Common myeloid progenitor, CD34-positive (primary cell): Measurements from ENCODE around the gene RTRAF.

Source experiments
- CTCF ChIA-PET: fragments of 350-600 bp; sonication (Branson Sonifier 250); formaldehyde crosslinking; loops from one replicate; lab custom pipeline; 2021; ENCODE audit warnings: antibody characterized with exemption; lab: Charles Lee
- POLR2A ChIA-PET: fragments of 350-600 bp; sonication (Branson Sonifier 250); formaldehyde crosslinking; loops from one replicate; lab custom pipeline; 2021; ENCODE audit warnings: antibody characterized with exemption; lab: Charles Lee
- DNase-seq, 3 donors: peaks; one replicate each; pipeline versions ENCODE4 v3.0.0 to v3.0.0-alpha.2; 2013
- H3K27ac ChIP-seq, 2 experiments: 1 replicate in 1 of 2; 2 replicates in 1 of 2; pipeline ENCODE4 v1.7.0; 2013; ENCODE audit warnings: inconsistent platforms in 2 of 2, low read length in 2 of 2, mild to moderate bottlenecking in 2 of 2, low read depth in 1 of 2, moderate library complexity in 1 of 2; ENCODE audit not compliant: severe bottlenecking in 2 of 2, insufficient read depth in 1 of 2, poor library complexity in 1 of 2
- H3K27me3 ChIP-seq, 5 experiments: replicated peaks in 2 of 5; 1 replicate in 3 of 5; 2 replicates in 2 of 5; pipeline versions ENCODE4 v1.6.1 to v1.7.0; 2013; ENCODE audit warnings: low read length in 4 of 5, mild to moderate bottlenecking in 2 of 5, moderate library complexity in 2 of 5, inconsistent platforms in 1 of 5; ENCODE audit not compliant: insufficient read depth in 5 of 5, control insufficient read depth in 4 of 5
- H3K36me3 ChIP-seq, 4 experiments: 1 replicate in 2 of 4; 2 replicates in 2 of 4; pipeline versions ENCODE4 v1.6.1 to v1.7.0; 2013; ENCODE audit warnings: low read length in 3 of 4, control low read depth in 1 of 4, mild to moderate bottlenecking in 1 of 4; ENCODE audit not compliant: control insufficient read depth in 4 of 4, insufficient read depth in 4 of 4
- H3K4me1 ChIP-seq, 4 experiments: 1 replicate in 3 of 4; 2 replicates in 1 of 4; pipeline versions ENCODE4 v1.6.1 to v1.7.1; 2013; ENCODE audit warnings: low read length in 3 of 4, mild to moderate bottlenecking in 3 of 4, control low read depth in 1 of 4, inconsistent platforms in 1 of 4, moderate library complexity in 1 of 4; ENCODE audit not compliant: control insufficient read depth in 4 of 4, insufficient read depth in 4 of 4; ENCODE audit errors: control extremely low read depth in 1 of 4
- H3K4me3 ChIP-seq, 7 experiments: 1 replicate in 4 of 7; 2 replicates in 3 of 7; pipeline versions ENCODE4 v1.5.1 to v1.7.0; 2013; ENCODE audit warnings: mild to moderate bottlenecking in 7 of 7, low read length in 6 of 7, moderate library complexity in 6 of 7, inconsistent platforms in 2 of 7, low read depth in 2 of 7, control low read depth in 1 of 7; ENCODE audit not compliant: insufficient read depth in 4 of 7, control insufficient read depth in 1 of 7; ENCODE audit errors: extremely low read depth in 1 of 7
- H3K9me3 ChIP-seq, 5 experiments: 1 replicate in 4 of 5; 2 replicates in 1 of 5; pipeline versions ENCODE4 v1.6.1 to v1.7.1; 2013; ENCODE audit warnings: low read length in 4 of 5, mild to moderate bottlenecking in 2 of 5, inconsistent platforms in 1 of 5, low read depth in 1 of 5, moderate library complexity in 1 of 5; ENCODE audit not compliant: control insufficient read depth in 4 of 5, insufficient read depth in 2 of 5; ENCODE audit errors: control extremely low read depth in 1 of 5
- WGBS: methylation state at CpG from one replicate; pipeline ENCODE4 v1.1.5; 2013; ENCODE audit not compliant: insufficient coverage; 5-methylcytosine and 5-hydroxymethylcytosine counted together

The RTRAF gene

DNA sequence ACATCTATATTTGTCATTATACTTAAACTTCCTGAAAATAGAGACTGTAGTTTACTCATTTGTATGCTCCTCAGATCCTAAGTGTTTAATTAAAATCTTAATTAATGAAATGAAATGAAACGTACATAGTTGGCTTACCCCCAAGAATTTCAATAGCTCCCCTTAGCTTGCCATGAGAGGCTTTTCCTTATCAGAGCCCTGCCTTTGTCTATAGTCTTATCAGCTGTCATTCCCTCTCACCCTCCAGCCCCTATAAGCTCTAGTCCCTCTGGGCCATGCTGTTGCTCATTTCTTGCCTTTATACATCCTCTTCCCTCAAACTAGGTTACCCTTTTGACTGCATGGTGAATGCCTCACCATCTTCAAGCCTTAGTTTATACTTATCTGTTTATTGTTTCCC is 1.1 kb upstream of the RTRAF start:
- Histone ChIP-seq H3K27me3 (no peaks in the 10 kb centered on the region), H3K27ac (no peak overlapping the region), H3K36me3 (peaks cover 0 to 14% (median 7%) of the 10 kb centered on the region in 4 experiments), H3K4me1 (peaks cover 12 to 22% (median 16%) of the 10 kb centered on the region in 4 experiments), H3K9me3 (peaks cover 0 to 5% (median 0%) of the 10 kb centered on the region in 5 experiments), H3K4me3 (peak overlapping the region in 1 of 7 experiments; percentile 73)
- DNase-seq = no peak
- ChIA-PET POLR2A (no interaction called here), CTCF (no interaction called here)
- no CpG with 5 or more reads among the region's 1 CpG for WGBS

DNA sequence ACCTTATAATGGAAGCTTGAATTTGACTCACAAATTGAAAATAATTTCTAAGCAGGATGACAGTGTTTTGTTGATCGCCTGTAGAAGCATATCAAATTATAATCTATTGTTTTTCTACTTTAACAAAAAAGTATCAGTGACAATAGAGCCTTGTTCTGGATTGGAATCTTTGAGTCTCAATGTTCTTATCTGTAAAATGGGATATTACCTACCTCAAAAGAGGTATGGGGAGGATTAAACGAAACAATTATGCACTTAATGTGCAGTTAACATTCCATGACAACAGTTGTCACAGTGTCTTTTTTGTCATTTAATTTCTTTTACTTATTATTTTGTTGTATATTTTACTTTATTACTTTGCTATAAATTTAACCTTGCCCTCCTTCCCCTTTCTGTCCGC is 1.1 kb downstream of the RTRAF start:
- no peaks in the 10 kb centered on the region for H3K27me3 ChIP-seq
- no CpG with 5 or more reads among the region's 3 CpGs for WGBS
- H3K36me3 ChIP-seq = peaks cover 9 to 31% (median 19%) of the 10 kb centered on the region in 4 experiments
- H3K27ac ChIP-seq = peak overlapping the region; percentile 87 to 93
- H3K9me3 ChIP-seq = no peaks in the 10 kb centered on the region
- POLR2A ChIA-PET = no interaction called here
- peaks cover 12 to 23% (median 17%) of the 10 kb centered on the region in 4 experiments for H3K4me1 ChIP-seq
- peak overlapping the region in 6 of 7 experiments; percentile 73 to 99 (median 96) for H3K4me3 ChIP-seq
- CTCF ChIA-PET = interaction anchor here (1.0 to 1.4 kb wide), 2 partner anchors 12 to 14 kb away, joined by 4 to 6 read pairs; no protein-coding TSS in a partner anchor
- DNase-seq = no peak

DNA sequence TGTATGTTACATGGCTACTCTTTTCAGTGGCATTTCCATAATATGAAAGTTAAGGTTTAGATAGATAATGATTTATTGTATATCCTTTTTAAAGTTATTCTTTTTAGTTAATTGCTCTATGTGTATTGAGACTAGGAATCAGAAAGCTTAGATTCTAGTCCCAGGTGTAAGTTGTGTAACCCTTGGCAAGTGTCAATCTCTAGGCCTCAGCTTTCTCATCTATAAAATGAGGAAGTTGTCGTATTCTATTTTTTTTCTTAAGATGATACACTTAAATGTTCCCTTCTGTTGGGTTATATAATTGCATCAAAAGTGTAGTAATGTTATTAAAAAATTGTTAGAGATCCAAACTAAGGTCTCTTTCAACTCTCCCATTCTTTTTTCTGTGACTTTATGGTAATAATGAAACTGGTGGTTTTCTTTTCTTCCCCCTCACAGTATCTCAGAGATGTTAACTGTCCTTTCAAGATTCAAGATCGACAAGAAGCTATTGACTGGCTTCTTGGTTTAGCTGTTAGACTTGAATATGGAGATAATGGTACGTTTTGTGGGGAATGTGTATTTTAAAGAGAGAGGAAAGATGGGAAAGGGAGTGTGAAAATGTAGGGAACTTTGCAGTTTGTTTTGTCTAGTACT is 4.1 kb downstream of the RTRAF start:
- peaks cover 10 to 41% (median 25%) of the 10 kb centered on the region in 4 experiments for H3K36me3 ChIP-seq
- CTCF ChIA-PET = interaction anchor here (0.8 to 5.4 kb wide), 3 partner anchors 13 to 213 kb away, joined by 3 to 34 read pairs (median 28); no protein-coding TSS in a partner anchor
- POLR2A ChIA-PET = no interaction called here

DNA sequence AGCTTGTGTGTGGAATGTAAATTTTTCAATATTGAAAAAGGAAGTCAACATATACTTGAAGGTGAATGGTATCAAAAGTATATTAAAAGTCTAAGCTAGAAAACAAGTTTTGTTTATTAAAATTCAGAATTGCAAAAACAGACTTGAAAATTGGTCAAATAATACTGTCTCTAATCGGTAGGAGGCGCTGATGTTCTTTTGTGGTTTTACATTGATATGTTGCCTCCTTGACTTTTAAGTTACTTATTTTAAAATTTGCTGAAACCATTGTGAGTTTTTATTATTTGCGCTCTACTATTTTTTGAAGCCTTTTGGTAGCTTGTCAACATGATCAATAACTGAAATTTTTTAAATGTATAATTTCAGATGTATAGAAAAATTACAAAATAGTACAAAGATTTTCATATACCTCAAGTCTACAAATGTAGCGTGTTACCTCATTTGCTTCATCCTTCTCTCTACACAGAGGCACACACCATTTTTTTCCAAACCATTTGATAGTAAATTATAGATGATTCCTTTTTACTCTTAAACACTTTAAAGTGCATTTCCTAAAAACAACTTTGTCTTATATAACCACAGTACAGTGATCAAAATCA is 6.9 kb downstream of the RTRAF start:
- DNase-seq = peak; percentile 72 to 85 (median 76)
- Histone ChIP-seq H3K4me1 (peaks cover 0 to 2% (median under 1%) of the 10 kb centered on the region in 4 experiments), H3K36me3 (peaks cover 16 to 65% (median 41%) of the 10 kb centered on the region in 4 experiments), H3K27ac (no peak overlapping the region), H3K27me3 (no peaks in the 10 kb centered on the region), H3K9me3 (no peaks in the 10 kb centered on the region), H3K4me3 (no peak overlapping the region)
- CTCF ChIA-PET = interaction anchor here (0.6 to 5.4 kb wide), 20 partner anchors 9 to 302 kb away, joined by 3 to 34 read pairs (median 3); no protein-coding TSS in a partner anchor
- POLR2A ChIA-PET = interaction anchor here (0.6 kb wide), 1 partner anchor 304 kb away, joined by 4 read pairs; no protein-coding TSS in a partner anchor
- WGBS = no CpG with 5 or more reads among the region's 4 CpGs

More for the DNA sequence above, 4.1 kb downstream of the RTRAF start:
- Histone ChIP-seq H3K4me3 (no peak overlapping the region), H3K4me1 (peaks cover 12 to 22% (median 17%) of the 10 kb centered on the region in 4 experiments), H3K27me3 (no peaks in the 10 kb centered on the region), H3K9me3 (no peaks in the 10 kb centered on the region), H3K27ac (no peak overlapping the region)
- DNase-seq = peak; percentile 17 to 54 (median 47)
- no CpG with 5 or more reads among the region's 3 CpGs for WGBS

DNA sequence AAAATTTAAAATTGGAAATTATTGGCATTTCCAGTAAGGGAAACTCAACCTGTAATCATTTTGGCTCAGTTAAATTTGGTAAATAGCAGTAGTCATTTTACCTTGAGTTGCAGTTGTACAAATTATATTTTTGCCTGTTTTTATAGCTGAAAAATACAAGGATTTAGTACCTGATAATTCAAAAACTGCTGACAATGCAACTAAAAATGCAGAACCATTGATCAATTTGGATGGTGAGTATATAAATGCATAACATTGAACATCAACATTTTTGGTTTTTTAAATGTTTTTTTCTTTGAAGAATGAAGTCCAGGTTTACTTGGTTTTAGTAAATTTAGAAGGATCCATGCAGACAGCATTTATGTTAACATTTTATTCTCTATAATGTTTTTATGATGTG is 9.0 kb downstream of the RTRAF start:
- Histone ChIP-seq H3K36me3 (peaks cover 21 to 75% (median 48%) of the 10 kb centered on the region in 4 experiments), H3K9me3 (no peaks in the 10 kb centered on the region), H3K4me3 (no peak overlapping the region), H3K27me3 (no peaks in the 10 kb centered on the region), H3K4me1 (peaks cover 0 to under 1% (median 0%) of the 10 kb centered on the region in 4 experiments), H3K27ac (no peak overlapping the region)
- ChIA-PET POLR2A (no interaction called here), CTCF (interaction anchor here (0.7 to 1.0 kb wide), 4 partner anchors 16 to 274 kb away, joined by 3 to 6 read pairs (median 4); no protein-coding TSS in a partner anchor)
- DNase-seq = no peak

DNA sequence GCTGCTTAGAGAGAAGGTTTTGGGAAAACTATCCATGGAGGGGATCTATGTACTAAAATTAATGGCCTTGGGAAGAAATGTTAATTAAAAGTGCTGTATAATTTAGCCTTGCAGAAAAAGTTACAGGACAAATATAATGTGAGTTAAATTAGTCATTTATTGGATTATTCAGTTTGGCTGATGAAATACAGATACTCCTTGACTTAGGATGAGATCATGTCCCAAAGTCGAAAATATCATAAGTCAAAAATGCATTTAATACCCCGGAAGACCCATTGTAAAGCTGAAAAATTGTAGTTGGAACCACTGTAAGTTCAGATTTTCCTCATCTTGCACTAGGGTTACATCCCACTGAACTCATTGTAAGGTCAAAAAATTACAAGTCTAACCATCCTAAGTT is 9.7 kb downstream of the RTRAF start:
- H3K4me1 ChIP-seq = no peaks in the 10 kb centered on the region
- ChIA-PET CTCF (no interaction called here), POLR2A (no interaction called here)
- no peaks in the 10 kb centered on the region for H3K9me3 ChIP-seq
- H3K27me3 ChIP-seq = no peaks in the 10 kb centered on the region
- DNase-seq = no peak
- 83% methylated on average over 1 of the region's 2 CpGs for WGBS
- H3K27ac ChIP-seq = no peak overlapping the region
- H3K36me3 ChIP-seq = peaks cover 28 to 79% (median 52%) of the 10 kb centered on the region in 4 experiments
- H3K4me3 ChIP-seq = no peak overlapping the region
